Measurements from ENCODE around the gene NRXN3. TPM values are rescaled to one million over a fixed set of nuclear protein-coding genes. Genes with fewer than 3 reads are reported as not detected.

The NRXN3 gene
- total and polyA plus RNA-seq, 2 of the 4 experiments (the other 2 are of a cell fraction) = 4.8 to 25.1 TPM

DNA sequence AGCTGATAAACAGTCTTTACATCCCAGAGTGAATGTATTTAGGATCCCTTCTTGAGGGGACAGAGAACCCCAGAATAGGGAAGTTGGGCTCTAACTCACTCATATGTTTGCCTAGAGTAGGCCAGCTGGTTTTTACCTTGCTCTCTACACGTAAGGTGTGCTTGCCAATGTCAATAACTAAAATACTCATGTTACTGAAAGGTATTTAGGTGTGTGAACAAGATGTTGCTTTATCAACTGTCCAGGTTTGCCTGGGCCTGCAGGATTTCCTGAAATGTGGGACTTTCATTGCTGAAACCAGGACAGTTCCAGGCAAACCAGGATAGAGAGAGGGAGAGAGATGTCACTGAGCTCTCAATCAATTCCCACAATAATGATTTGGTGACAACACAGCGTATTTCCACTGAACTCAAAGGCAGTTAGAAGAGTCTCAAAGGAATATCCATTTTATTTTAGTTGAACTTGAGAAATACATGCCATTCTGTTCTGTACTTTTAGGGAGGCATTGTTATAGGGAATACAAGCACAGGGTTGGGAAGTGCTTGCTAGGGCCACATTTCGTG is 171.7 kb downstream of the NRXN3 start:
- no peak overlapping the region for H2AK5ac ChIP-seq (ENCODE audit: low read depth, low read length)
- no peak overlapping the region for H3K4me2 ChIP-seq (ENCODE audit: low read depth, low read length)
- ChIA-PET POLR2A (ENCODE audit: unreplicated experiment) (no interaction called here), CTCF (no interaction called here)
- no peak overlapping the region for H3K18ac ChIP-seq (ENCODE audit: low read depth, low read length)
- intact Hi-C loops (cut with micrococcal nuclease) = no loop called here
- no peak overlapping the region for H2BK5ac ChIP-seq (ENCODE audit: low read depth, low read length, poor library complexity, severe bottlenecking)
- H3K23ac ChIP-seq (ENCODE audit: low read depth, low read length) = no peak overlapping the region
- H4K5ac ChIP-seq (ENCODE audit: low read depth, low read length) = no peak overlapping the region
- no peak overlapping the region for H4K8ac ChIP-seq (ENCODE audit: low read depth in 2 of 2, low read length in 2 of 2)
- BruUV-seq (replicated peaks) = no TSS peak
- H3K9me3 ChIP-seq (ENCODE audit: control insufficient read depth, insufficient read depth, low read length) = peaks cover 43% of the 10 kb centered on the region
- H2AK9ac ChIP-seq (replicated peaks; ENCODE audit: low read depth, low read length, poor library complexity) = no peak overlapping the region
- in situ Hi-C loops (cut with MboI; ENCODE audit: low sequenced_read_pairs) = no loop called here
- ATAC-seq (ENCODE audit: low read depth) (no peak), DNase-seq (no peak)
- TF ChIP-seq MAFK (IDR thresholded peaks at IDR 0.05; ENCODE audit: low read depth, low read length) = no peak
- TF ChIP-seq, protein P1, sequence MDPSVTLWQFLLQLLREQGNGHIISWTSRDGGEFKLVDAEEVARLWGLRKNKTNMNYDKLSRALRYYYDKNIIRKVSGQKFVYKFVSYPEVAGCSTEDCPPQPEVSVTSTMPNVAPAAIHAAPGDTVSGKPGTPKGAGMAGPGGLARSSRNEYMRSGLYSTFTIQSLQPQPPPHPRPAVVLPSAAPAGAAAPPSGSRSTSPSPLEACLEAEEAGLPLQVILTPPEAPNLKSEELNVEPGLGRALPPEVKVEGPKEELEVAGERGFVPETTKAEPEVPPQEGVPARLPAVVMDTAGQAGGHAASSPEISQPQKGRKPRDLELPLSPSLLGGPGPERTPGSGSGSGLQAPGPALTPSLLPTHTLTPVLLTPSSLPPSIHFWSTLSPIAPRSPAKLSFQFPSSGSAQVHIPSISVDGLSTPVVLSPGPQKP (IDR thresholded peaks at IDR 0.05; ENCODE audit: borderline replicate concordance, low read depth, low read length) = no peak
- TF ChIP-seq, protein P2, sequence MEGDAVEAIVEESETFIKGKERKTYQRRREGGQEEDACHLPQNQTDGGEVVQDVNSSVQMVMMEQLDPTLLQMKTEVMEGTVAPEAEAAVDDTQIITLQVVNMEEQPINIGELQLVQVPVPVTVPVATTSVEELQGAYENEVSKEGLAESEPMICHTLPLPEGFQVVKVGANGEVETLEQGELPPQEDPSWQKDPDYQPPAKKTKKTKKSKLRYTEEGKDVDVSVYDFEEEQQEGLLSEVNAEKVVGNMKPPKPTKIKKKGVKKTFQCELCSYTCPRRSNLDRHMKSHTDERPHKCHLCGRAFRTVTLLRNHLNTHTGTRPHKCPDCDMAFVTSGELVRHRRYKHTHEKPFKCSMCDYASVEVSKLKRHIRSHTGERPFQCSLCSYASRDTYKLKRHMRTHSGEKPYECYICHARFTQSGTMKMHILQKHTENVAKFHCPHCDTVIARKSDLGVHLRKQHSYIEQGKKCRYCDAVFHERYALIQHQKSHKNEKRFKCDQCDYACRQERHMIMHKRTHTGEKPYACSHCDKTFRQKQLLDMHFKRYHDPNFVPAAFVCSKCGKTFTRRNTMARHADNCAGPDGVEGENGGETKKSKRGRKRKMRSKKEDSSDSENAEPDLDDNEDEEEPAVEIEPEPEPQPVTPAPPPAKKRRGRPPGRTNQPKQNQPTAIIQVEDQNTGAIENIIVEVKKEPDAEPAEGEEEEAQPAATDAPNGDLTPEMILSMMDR (conservative IDR thresholded peaks at IDR 0.05; ENCODE audit: low read depth, low read length) = no peak
- no CpG with 5 or more reads among the region's 3 CpGs for WGBS, 2 experiments (ENCODE audit: extremely low coverage in 2 of 2, insufficient read length in 1 of 2)
- H4K20me1 ChIP-seq (ENCODE audit: insufficient read depth, low read length) = no peaks in the 10 kb centered on the region
- no peaks in the 10 kb centered on the region for H3K4me1 ChIP-seq (ENCODE audit: control insufficient read depth, insufficient read depth, low read length)
- H3K27ac ChIP-seq (ENCODE audit: insufficient read depth, low read length) = no peak overlapping the region
- H2BK120ac ChIP-seq (ENCODE audit: low read depth, low read length) = no peak overlapping the region
- no peaks in the 10 kb centered on the region for H3K9me1 ChIP-seq (ENCODE audit: insufficient read depth, low read length)
- no peak overlapping the region for H2AFZ ChIP-seq (replicated peaks; ENCODE audit: low read length, poor library complexity)
- no peaks in the 10 kb centered on the region for H3K36me3 ChIP-seq (ENCODE audit: control insufficient read depth, insufficient read depth, low read length)
- H3K14ac ChIP-seq (replicated peaks; ENCODE audit: low read depth, low read length) = no peak overlapping the region
- H2BK15ac ChIP-seq (ENCODE audit: low read depth, low read length) = no peak overlapping the region
- H3K4me3 ChIP-seq (ENCODE audit: insufficient read depth, low read depth, low read length) = no peak overlapping the region
- no peak overlapping the region for H2BK20ac ChIP-seq (ENCODE audit: low read depth, low read length)
- H3K27me3 ChIP-seq (ENCODE audit: control insufficient read depth, insufficient read depth, low read length) = no peaks in the 10 kb centered on the region
- no peak overlapping the region for H3K9ac ChIP-seq (ENCODE audit: low read depth, low read length)
- H3K56ac ChIP-seq (ENCODE audit: extremely low read depth, insufficient read depth, low read length) = no peak overlapping the region
- H3K79me1 ChIP-seq (ENCODE audit: low read depth in 1 of 2, low read length in 2 of 2) = no peaks in the 10 kb centered on the region
- H4K91ac ChIP-seq (ENCODE audit: insufficient read depth, low read depth, low read length) = no peak overlapping the region
- no peak overlapping the region for H3K4ac ChIP-seq (ENCODE audit: low read depth, low read length)
- dilution Hi-C loops (cut with HindIII; ENCODE audit: low sequenced_read_pairs, unreplicated experiment) = no loop called here

Data from IMR-90 (cell line).